Astrocyte of the spinal cord (primary cell): Measurements from ENCODE around the gene GNG3.

Experiments used
- DNase-seq: peaks from one replicate; pipeline ENCODE4 v3.0.0; 2011; ENCODE audit warnings: low read depth, low spot score
- H3K4me3 ChIP-seq: 2 replicates; pipeline ENCODE4 v1.5.1; 2011; ENCODE audit warnings: low read depth, mild to moderate bottlenecking, low read length, moderate library complexity
- CTCF ChIP-seq: IDR thresholded peaks from 2 replicates; pipeline ENCODE4 v1.5.1; 2012; ENCODE audit warnings: low read depth, mild to moderate bottlenecking, low read length, inconsistent platforms
- in situ Hi-C: cut with HindIII; loops from 2 replicates; pipeline ENCODE4 v1.10.0; 2017; ENCODE audit warnings: low sequenced_read_pairs

The GNG3 gene

GRCh38 chr11:62677714-62678113 lies 29.8 kb upstream of the GNG3 start:
- H3K4me3 ChIP-seq = peak overlapping the region; percentile 99
- DNase-seq = no peak
- no peak for TF ChIP-seq CTCF
- in situ Hi-C loops = no loop called here

- no peak for DNase-seq
- H3K4me3 ChIP-seq = peak overlapping the region; percentile 99
- in situ Hi-C loops = no loop called here
- TF ChIP-seq CTCF = no peak
Measured at GRCh38 chr11:62678433-62678769, 29.1 kb upstream of the GNG3 start.

DNA sequence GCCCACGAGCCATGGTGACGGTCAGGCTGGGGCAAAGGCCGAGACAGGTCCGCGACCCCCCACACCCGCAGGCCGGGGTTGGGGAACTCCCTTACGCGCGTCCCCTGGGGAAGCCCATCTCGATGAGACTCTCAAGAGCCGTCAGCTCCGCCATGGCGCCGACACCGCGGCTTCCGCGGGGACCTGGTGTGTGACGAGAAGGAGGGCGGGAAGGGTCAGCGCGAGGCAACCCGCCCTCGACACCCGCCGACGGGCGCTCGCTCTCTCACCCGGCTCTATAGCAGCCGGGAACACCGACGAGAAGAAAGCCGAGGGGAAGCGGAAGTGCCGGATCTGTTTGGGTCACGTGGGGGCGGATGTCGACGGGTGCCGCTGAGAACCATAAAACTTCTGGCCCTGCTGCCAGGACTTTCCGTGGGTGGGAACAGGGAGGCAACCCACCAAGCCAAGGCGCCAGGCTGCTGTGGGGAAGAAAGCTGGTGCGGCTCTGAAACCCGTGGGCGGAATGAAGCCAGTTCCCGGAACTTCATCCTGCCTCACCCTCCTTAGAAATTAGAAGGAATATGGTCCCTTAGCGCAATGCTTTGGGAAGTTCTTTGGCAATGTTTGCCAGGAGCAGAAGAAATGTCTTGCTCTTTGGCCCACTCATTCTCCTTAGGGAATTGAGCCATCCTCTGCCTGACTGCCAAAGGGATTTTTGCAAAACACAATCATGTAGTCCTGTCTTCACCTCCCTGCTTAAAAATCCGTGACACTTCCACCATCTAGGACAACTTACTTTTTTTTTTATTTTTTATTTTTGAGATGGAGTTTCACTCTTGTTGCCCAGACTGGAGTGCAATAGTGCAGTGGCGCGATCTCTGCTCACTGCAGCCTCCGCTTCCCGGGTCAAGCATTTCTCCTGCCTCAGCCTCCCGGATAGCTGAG lies 28.4 kb upstream of the GNG3 start, which contains the start of gene UBXN1:
Gene UBXN1, minus strand, starts transcription at position 304 of the 927 bp plus-strand sequence. Its CDS starts 150 bp downstream, at position 154.
- peak; percentile 86 for DNase-seq
- TF ChIP-seq CTCF = no peak
- in situ Hi-C loops = no loop called here
- peak within 1 kb of the TSS; percentile 99 for H3K4me3 ChIP-seq

- H3K4me3 ChIP-seq = no peak overlapping the region
- peak; percentile 75 for DNase-seq
- in situ Hi-C loops = no loop called here
- TF ChIP-seq CTCF = peak; percentile 64
Measured at GRCh38 chr11:62680825-62681240, 26.6 kb upstream of the GNG3 start.

GRCh38 chr11:62682518-62682917 lies 25.0 kb upstream of the GNG3 start:
- DNase-seq = no peak
- H3K4me3 ChIP-seq = no peak overlapping the region
- in situ Hi-C loops = no loop called here
- no peak for TF ChIP-seq CTCF

DNA sequence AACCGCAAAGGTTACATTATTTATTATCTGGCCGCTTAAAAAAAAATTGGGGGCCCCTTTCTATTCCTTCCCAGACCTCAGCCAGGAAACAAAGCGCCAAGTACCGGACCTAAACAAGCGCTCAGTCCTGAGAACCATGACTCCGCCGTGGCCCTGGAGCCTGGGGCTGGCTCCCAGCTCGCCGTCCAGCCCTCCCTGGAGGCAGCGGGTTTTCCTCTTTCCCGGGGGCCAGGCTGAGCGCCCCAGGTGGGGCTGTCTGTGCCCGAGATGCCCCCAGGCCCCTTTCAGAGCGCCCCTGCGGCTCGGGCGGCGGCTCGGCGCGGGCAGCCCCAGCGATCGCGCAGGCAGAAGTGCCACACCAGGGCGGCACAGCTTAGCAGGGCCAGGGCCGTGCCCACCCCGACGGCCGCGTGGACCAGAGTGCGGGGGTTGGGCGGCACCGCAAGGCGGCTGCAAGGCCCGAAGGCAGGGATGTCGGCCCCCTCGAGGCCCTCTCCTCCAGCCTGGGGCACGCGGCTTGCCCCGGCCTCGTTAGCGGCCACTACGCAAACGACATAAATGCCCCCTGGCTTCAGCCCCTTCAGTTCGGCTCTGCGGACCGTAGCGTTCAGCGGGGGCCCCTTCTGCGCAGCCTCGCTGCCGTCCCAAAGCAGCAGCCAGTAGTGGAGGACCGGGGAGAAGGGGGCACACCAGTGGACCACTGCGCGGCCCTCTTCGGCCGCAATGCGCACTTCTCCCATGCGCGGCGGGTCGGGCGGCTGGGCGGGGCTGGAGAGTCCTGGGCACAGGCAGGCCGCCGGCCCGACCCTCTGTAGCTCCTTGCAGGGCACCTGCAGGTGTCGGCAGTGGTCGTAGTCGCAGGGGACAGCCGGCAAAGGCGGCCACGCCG lies 19.7 kb upstream of the GNG3 start:
- no peak for TF ChIP-seq CTCF
- in situ Hi-C loops = no loop called here
- H3K4me3 ChIP-seq = no peak overlapping the region
- no peak for DNase-seq
